ENCODE data around the gene SRC.

- TF ChIP-seq, protein P1, sequence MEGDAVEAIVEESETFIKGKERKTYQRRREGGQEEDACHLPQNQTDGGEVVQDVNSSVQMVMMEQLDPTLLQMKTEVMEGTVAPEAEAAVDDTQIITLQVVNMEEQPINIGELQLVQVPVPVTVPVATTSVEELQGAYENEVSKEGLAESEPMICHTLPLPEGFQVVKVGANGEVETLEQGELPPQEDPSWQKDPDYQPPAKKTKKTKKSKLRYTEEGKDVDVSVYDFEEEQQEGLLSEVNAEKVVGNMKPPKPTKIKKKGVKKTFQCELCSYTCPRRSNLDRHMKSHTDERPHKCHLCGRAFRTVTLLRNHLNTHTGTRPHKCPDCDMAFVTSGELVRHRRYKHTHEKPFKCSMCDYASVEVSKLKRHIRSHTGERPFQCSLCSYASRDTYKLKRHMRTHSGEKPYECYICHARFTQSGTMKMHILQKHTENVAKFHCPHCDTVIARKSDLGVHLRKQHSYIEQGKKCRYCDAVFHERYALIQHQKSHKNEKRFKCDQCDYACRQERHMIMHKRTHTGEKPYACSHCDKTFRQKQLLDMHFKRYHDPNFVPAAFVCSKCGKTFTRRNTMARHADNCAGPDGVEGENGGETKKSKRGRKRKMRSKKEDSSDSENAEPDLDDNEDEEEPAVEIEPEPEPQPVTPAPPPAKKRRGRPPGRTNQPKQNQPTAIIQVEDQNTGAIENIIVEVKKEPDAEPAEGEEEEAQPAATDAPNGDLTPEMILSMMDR (IDR thresholded peaks at IDR 0.05): no peak
- no peak for TF ChIP-seq POLR2AphosphoS5 (IDR thresholded peaks at IDR 0.05; ENCODE audit: insufficient read depth in 1 of 2, low read depth in 1 of 2)
Observed at GRCh38 chr20:37386505-37387251, 40.7 kb downstream of the SRC start.
